ENCODE results near the gene TCF4. TPM values are rescaled to one million over a fixed set of nuclear protein-coding genes. Genes with fewer than 3 reads are reported as not detected.

Gene TCF4
- total and polyA plus RNA-seq, 10 donors = 14.6 to 200 (median 153) TPM

DNA sequence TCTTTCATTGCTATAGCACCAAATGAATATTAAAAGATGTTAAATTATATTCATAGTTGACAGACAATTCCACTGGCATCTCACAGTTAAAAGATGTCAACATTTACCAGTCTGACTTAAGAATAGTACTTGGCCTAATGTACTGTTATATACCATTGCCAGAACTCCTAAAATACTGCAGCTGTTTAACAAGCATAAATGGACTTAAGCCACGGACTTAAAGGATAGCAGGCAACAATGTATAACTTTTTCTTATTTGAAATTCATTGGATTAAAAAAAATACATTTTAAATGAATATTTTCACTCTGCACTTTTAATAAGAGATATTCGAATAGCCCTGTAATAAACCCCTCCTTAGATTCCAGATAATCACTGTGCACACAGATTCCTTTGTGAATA is 3.8 kb downstream of the TCF4 start:
- Histone ChIP-seq H3K27me3 (replicated peaks in 1 of 7) (peaks cover 0 to 25% (median 0%) of the 10 kb centered on the region in 7 donors), H3K4me1 (peaks cover 0 to 46% (median 30%) of the 10 kb centered on the region in 6 donors), H3K4me3 (no peak overlapping the region), H3K36me3 (no peaks in the 10 kb centered on the region), H3K27ac (no peak overlapping the region), H3K9me3 (no peaks in the 10 kb centered on the region)
- whole genome bisulfite sequencing, 5 donors = 74 to 85% (median 80%) methylated on average over 2 of the region's 2 CpGs
- intact Hi-C loops (cut with DNase I; ENCODE audit: low total_unique reads) = loop anchor here (10.0 kb wide), 1 partner anchor 169 kb away; no protein-coding TSS in a partner anchor
- DNase-seq = no peak
- TF ChIP-seq, protein P1, sequence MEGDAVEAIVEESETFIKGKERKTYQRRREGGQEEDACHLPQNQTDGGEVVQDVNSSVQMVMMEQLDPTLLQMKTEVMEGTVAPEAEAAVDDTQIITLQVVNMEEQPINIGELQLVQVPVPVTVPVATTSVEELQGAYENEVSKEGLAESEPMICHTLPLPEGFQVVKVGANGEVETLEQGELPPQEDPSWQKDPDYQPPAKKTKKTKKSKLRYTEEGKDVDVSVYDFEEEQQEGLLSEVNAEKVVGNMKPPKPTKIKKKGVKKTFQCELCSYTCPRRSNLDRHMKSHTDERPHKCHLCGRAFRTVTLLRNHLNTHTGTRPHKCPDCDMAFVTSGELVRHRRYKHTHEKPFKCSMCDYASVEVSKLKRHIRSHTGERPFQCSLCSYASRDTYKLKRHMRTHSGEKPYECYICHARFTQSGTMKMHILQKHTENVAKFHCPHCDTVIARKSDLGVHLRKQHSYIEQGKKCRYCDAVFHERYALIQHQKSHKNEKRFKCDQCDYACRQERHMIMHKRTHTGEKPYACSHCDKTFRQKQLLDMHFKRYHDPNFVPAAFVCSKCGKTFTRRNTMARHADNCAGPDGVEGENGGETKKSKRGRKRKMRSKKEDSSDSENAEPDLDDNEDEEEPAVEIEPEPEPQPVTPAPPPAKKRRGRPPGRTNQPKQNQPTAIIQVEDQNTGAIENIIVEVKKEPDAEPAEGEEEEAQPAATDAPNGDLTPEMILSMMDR (IDR thresholded peaks at IDR 0.05 in 8 of 11, conservative IDR thresholded peaks at IDR 0.05 in 3 of 11) = no peak
- TF ChIP-seq POLR2A (IDR thresholded peaks at IDR 0.05) = no peak
- TF ChIP-seq POLR2AphosphoS5 (IDR thresholded peaks at IDR 0.05) = no peak

DNA sequence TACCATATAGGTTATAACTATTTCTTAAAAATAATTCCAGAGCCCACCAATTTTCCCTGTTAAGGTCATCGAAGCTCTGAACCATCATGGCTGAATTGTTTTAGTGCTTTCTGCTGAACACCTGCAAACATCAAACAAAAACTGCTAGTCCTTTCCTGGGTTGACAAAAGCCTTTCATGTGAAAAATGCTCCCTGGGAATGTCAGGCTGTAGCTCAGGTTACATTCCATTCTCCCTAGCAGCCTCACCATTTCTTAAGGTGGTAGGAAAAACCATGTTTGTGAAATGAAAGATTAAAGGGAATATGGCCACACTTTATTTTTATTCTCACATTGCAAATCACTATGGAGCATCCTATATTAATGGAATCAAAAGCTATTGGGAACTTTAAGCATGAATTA is 5.7 kb downstream of the TCF4 start:
- intact Hi-C loops (cut with DNase I; ENCODE audit: low total_unique reads) = loop anchor here (10.0 kb wide), 1 partner anchor 168 kb away; no protein-coding TSS in a partner anchor
- WGBS, 5 donors = 59 to 96% (median 74%) methylated on average over 1 of the region's 1 CpG
- H3K4me3 ChIP-seq = no peak overlapping the region
- H3K36me3 ChIP-seq = no peaks in the 10 kb centered on the region
- H3K9me3 ChIP-seq = no peaks in the 10 kb centered on the region
- peaks cover 0 to 14% (median 0%) of the 10 kb centered on the region in 7 donors for H3K27me3 ChIP-seq (replicated peaks in 1 of 7)
- no peak for DNase-seq
- no peak for TF ChIP-seq POLR2AphosphoS5 (IDR thresholded peaks at IDR 0.05)
- TF ChIP-seq POLR2A (IDR thresholded peaks at IDR 0.05) = no peak
- TF ChIP-seq, protein P1 (IDR thresholded peaks at IDR 0.05 in 8 of 11, conservative IDR thresholded peaks at IDR 0.05 in 3 of 11) = no peak
- H3K27ac ChIP-seq = no peak overlapping the region
- peaks cover 0 to 36% (median 27%) of the 10 kb centered on the region in 6 donors for H3K4me1 ChIP-seq

DNA sequence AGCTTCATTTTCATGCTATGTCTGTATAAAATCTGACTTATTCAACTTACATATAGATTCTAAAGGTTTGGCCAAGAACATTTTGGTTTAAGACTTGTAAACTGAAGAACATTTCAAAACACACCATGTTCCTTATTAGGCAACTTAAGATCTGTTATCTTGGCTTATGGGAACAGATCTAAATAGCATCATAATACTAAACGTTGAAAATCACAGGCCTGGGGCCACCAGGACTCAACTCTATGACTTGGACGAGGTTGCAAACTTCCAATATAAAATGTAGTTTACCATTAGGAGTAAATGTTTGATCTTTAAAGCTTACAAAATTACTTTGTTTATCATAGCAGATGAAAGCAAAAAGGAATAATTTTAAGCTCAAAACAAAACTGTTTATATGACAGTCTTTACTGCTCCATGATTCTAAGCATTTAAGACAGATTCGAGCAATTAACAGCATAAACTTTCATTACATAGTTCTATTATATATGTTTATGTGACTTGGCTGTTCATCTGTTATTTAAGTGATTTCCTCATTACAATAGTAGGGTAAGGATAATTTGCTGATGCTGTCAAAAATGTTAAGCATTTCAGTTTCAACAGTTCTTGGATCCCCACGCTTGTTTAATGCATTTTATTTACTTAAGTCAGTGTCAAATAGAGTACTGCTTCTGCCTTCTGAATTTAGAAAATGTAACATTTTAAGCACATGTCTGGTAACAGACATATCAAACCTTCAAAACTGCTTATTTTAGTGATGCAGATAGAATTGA is 8.3 kb downstream of the TCF4 start:
- 56 to 78% (median 62%) methylated on average over 4 of the region's 4 CpGs for WGBS, 5 donors
- no peak for DNase-seq
- TF ChIP-seq POLR2A (IDR thresholded peaks at IDR 0.05) = no peak
- no peak for TF ChIP-seq POLR2AphosphoS5 (IDR thresholded peaks at IDR 0.05)
- TF ChIP-seq, protein P1 (IDR thresholded peaks at IDR 0.05 in 8 of 11, conservative IDR thresholded peaks at IDR 0.05 in 3 of 11) = no peak
- H3K4me1 ChIP-seq = peaks cover 0 to 33% (median 13%) of the 10 kb centered on the region in 6 donors
- H3K36me3 ChIP-seq = no peaks in the 10 kb centered on the region
- no peak overlapping the region for H3K4me3 ChIP-seq
- no peaks in the 10 kb centered on the region for H3K9me3 ChIP-seq
- intact Hi-C loops (cut with DNase I; ENCODE audit: low total_unique reads) = loop anchor here (10.0 kb wide), 1 partner anchor 165 kb away; no protein-coding TSS in a partner anchor
- H3K27ac ChIP-seq = no peak overlapping the region
- peaks cover 0 to 6% (median 0%) of the 10 kb centered on the region in 7 donors for H3K27me3 ChIP-seq (replicated peaks in 1 of 7)

DNA sequence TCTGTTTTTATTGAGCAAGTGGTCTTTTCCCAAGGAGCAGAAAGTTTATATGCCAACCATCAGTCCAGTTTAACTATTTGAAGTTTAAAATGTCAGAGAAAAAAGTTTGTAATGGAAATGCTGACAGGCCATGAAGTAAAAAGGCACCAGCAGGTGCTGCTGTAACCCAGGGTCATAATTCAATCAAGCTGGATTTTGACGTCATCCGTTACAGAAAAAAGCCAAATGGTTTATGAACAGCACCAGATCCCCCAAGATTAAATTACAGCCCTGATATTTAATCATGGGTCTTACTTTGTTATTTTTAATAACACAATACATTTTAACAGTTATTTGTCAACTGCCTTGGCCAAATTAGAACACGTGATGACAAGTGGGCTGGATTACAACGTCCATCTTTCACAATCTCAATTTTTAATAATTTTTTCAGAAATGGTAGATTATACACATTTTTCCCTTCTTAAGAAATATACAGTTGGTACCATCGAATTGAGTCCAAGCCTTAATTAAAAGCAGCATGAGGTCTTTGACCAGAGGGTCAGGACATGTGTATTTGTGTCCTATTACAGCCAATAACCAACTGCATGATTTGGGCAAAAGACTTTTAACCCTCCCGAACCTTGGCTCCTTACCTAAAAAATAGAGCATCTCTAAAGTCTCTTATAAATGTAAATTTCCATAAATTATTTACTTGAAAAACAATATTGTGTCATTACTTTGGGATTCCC is 10.0 kb downstream of the TCF4 start:
- TF ChIP-seq, protein P1 (IDR thresholded peaks at IDR 0.05 in 8 of 11, conservative IDR thresholded peaks at IDR 0.05 in 3 of 11) = no peak
- TF ChIP-seq POLR2AphosphoS5 (IDR thresholded peaks at IDR 0.05) (no peak), POLR2A (IDR thresholded peaks at IDR 0.05) (no peak)
- Histone ChIP-seq H3K9me3 (no peaks in the 10 kb centered on the region), H3K4me1 (peaks cover 0 to 24% (median 5%) of the 10 kb centered on the region in 6 donors), H3K27me3 (replicated peaks in 1 of 7) (no peaks in the 10 kb centered on the region), H3K4me3 (no peak overlapping the region), H3K27ac (no peak overlapping the region), H3K36me3 (no peaks in the 10 kb centered on the region)
- no peak for DNase-seq
- intact Hi-C loops (cut with DNase I; ENCODE audit: low total_unique reads) = no loop called here
- 69 to 88% (median 76%) methylated on average over 6 of the region's 6 CpGs for WGBS, 5 donors

All from spleen (tissue), 11 donors.